ENCODE data around the gene KLHL29.

Gene KLHL29

DNA sequence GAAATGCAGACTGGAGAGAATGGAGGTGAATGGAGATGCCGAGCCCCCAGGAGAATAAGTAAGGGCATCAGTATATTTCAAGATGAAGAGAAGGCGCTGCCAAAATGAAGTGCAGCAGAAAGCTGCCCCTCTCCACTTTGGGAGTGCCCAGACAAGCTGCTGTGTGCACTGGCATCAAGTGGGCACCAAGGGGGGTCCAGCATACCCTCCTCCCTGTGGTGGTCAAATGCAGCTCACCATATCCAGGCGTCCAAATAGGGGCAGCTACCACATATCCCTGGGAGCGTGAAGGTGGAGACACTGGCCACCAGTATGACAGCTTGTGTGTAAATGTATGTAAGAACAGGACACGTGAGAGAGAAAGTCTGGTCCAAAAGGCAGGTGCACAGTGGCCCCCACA is 236.6 kb downstream of the KLHL29 start:
- no peak overlapping the region for H3K27ac ChIP-seq (replicated peaks)
- no peaks in the 10 kb centered on the region for H3K27me3 ChIP-seq (ENCODE audit: insufficient read depth, poor library complexity, severe bottlenecking)
- no peak overlapping the region for H3K4me3 ChIP-seq (replicated peaks; ENCODE audit: insufficient read depth, low read length)
- no peak for TF ChIP-seq POLR2AphosphoS5 (IDR thresholded peaks at IDR 0.05; ENCODE audit: low read depth)
- TF ChIP-seq, protein P1, sequence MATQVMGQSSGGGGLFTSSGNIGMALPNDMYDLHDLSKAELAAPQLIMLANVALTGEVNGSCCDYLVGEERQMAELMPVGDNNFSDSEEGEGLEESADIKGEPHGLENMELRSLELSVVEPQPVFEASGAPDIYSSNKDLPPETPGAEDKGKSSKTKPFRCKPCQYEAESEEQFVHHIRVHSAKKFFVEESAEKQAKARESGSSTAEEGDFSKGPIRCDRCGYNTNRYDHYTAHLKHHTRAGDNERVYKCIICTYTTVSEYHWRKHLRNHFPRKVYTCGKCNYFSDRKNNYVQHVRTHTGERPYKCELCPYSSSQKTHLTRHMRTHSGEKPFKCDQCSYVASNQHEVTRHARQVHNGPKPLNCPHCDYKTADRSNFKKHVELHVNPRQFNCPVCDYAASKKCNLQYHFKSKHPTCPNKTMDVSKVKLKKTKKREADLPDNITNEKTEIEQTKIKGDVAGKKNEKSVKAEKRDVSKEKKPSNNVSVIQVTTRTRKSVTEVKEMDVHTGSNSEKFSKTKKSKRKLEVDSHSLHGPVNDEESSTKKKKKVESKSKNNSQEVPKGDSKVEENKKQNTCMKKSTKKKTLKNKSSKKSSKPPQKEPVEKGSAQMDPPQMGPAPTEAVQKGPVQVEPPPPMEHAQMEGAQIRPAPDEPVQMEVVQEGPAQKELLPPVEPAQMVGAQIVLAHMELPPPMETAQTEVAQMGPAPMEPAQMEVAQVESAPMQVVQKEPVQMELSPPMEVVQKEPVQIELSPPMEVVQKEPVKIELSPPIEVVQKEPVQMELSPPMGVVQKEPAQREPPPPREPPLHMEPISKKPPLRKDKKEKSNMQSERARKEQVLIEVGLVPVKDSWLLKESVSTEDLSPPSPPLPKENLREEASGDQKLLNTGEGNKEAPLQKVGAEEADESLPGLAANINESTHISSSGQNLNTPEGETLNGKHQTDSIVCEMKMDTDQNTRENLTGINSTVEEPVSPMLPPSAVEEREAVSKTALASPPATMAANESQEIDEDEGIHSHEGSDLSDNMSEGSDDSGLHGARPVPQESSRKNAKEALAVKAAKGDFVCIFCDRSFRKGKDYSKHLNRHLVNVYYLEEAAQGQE (IDR thresholded peaks at IDR 0.05; ENCODE audit: insufficient replicate concordance, low read depth) = no peak
- TF ChIP-seq GABPA (IDR thresholded peaks at IDR 0.05; ENCODE audit: low read depth) = no peak
- TF ChIP-seq SPI1 (IDR thresholded peaks at IDR 0.05; ENCODE audit: borderline replicate concordance, low read depth) = no peak
- TF ChIP-seq, protein P2, sequence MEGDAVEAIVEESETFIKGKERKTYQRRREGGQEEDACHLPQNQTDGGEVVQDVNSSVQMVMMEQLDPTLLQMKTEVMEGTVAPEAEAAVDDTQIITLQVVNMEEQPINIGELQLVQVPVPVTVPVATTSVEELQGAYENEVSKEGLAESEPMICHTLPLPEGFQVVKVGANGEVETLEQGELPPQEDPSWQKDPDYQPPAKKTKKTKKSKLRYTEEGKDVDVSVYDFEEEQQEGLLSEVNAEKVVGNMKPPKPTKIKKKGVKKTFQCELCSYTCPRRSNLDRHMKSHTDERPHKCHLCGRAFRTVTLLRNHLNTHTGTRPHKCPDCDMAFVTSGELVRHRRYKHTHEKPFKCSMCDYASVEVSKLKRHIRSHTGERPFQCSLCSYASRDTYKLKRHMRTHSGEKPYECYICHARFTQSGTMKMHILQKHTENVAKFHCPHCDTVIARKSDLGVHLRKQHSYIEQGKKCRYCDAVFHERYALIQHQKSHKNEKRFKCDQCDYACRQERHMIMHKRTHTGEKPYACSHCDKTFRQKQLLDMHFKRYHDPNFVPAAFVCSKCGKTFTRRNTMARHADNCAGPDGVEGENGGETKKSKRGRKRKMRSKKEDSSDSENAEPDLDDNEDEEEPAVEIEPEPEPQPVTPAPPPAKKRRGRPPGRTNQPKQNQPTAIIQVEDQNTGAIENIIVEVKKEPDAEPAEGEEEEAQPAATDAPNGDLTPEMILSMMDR (IDR thresholded peaks at IDR 0.05; ENCODE audit: insufficient read depth, low read length) = no peak
- DNase-seq (ENCODE audit: low read depth in 1 of 2, low spot score in 1 of 2) = no peak

DNA sequence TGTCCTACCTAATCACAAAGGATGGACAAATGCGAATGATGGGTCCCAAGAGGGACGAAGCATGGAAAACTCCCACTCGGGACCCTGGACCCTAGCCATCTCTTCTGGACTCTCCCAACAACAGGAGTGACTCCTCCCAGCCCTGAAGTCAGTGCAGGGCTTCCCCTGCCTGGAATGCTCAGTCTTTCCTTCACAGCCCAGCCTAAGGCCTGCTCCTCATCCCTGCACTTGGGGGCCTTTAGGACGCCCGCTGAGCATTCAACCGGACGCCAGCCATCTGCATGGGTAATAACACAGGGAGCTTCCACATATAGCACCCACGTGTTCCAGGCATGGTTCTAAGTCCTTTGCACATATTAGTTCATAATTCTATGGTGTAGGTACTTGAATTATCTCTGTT is 237.5 kb downstream of the KLHL29 start:
- TF ChIP-seq SPI1 (IDR thresholded peaks at IDR 0.05; ENCODE audit: borderline replicate concordance, low read depth) (no peak), GABPA (IDR thresholded peaks at IDR 0.05; ENCODE audit: low read depth) (no peak), POLR2AphosphoS5 (IDR thresholded peaks at IDR 0.05; ENCODE audit: low read depth) (no peak)
- TF ChIP-seq, protein P1 (IDR thresholded peaks at IDR 0.05; ENCODE audit: insufficient replicate concordance, low read depth) = no peak
- TF ChIP-seq, protein P2 (IDR thresholded peaks at IDR 0.05; ENCODE audit: insufficient read depth, low read length) = no peak
- H3K27ac ChIP-seq (replicated peaks) = no peak overlapping the region
- no peak for DNase-seq (ENCODE audit: low read depth in 1 of 2, low spot score in 1 of 2)
- no peaks in the 10 kb centered on the region for H3K27me3 ChIP-seq (ENCODE audit: insufficient read depth, poor library complexity, severe bottlenecking)
- H3K4me3 ChIP-seq (replicated peaks; ENCODE audit: insufficient read depth, low read length) = no peak overlapping the region

DNA sequence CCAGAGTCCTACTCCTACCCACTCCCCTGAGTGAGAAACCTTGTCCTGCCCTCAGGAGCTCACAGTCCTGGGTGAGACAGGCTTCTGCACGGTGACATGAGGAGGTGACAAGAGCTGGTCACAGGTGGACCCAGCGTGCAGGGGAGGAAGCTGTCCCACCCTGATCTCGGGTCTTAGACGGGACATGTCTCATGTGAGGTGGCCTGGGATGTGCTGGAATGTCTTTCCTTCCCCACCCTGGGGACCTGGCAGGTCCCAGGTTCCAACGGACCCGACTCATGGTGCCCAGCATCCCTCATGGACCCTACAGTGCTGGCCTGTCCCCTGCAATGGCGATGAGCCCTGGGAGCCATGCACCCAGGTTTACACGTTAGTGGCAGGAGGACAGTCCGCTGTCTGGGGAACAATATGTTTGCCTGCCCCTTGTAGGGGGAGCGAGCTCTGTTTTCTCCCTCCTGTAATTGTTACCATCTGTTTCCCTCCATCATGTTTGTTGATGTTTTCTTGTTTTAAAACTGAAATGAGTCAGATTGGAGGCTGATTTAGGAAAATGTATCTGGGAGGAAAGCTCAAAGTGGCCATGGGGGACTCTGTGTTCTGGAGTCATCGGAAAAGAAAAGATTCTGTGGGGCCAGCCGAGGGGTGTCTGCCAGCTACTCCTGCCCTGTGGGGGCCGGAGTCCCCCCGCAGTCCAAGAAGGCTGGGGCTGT is 238.1 kb downstream of the KLHL29 start:
- TF ChIP-seq SPI1 (IDR thresholded peaks at IDR 0.05; ENCODE audit: borderline replicate concordance, low read depth) (no peak), GABPA (IDR thresholded peaks at IDR 0.05; ENCODE audit: low read depth) (no peak), POLR2AphosphoS5 (IDR thresholded peaks at IDR 0.05; ENCODE audit: low read depth) (no peak)
- TF ChIP-seq, protein P2 (IDR thresholded peaks at IDR 0.05; ENCODE audit: insufficient read depth, low read length) = no peak
- TF ChIP-seq, protein P1 (IDR thresholded peaks at IDR 0.05; ENCODE audit: insufficient replicate concordance, low read depth) = no peak
- DNase-seq (ENCODE audit: low read depth in 1 of 2, low spot score in 1 of 2) = no peak

More for the DNA sequence above, 238.1 kb downstream of the KLHL29 start:
- no peaks in the 10 kb centered on the region for H3K27me3 ChIP-seq (ENCODE audit: insufficient read depth, poor library complexity, severe bottlenecking)
- H3K27ac ChIP-seq (replicated peaks) = no peak overlapping the region
- no peak overlapping the region for H3K4me3 ChIP-seq (replicated peaks; ENCODE audit: insufficient read depth, low read length)

All from HL-60 (cell line).